Dermis blood vessel endothelial cell (primary cell): ENCODE measurements around the gene PLXNA4. TPM values are rescaled to one million over a fixed set of nuclear protein-coding genes. Genes with fewer than 3 reads are reported as not detected.

ENCODE experiments used
- DNase-seq: peaks from one replicate; pipeline ENCODE4 v3.0.0; 2010
- total RNA-seq: library from RNA; depleted of rRNA; stranded (reverse); fragments of >200 nt; gene quantifications from 2 replicates; pipeline ENCODE4 v1.2.3, GENCODE V29; 2014

The PLXNA4 gene
- total RNA-seq, 1 donor from 2014 or later: 1.5 TPM

DNA sequence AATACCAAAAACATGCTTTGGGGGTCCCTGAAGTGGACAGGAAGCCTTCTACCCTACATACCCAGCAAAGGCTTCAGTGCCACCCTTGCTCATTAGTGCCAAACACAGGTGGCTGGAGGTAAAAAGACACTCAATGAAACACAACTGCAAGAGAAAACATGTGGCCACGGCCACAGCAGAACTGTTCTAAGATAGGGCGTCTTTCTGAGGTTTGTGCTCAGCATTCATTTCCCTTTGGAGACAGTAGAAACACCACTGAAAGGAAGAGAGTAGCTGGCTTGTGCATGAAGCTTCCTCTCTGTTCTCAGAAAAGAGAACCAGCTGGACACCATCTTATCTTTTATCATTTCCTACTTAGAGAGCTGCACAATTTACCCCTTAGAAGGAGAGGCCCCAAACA is 143.0 kb downstream of the PLXNA4 start:
- DNase-seq: no peak

DNA sequence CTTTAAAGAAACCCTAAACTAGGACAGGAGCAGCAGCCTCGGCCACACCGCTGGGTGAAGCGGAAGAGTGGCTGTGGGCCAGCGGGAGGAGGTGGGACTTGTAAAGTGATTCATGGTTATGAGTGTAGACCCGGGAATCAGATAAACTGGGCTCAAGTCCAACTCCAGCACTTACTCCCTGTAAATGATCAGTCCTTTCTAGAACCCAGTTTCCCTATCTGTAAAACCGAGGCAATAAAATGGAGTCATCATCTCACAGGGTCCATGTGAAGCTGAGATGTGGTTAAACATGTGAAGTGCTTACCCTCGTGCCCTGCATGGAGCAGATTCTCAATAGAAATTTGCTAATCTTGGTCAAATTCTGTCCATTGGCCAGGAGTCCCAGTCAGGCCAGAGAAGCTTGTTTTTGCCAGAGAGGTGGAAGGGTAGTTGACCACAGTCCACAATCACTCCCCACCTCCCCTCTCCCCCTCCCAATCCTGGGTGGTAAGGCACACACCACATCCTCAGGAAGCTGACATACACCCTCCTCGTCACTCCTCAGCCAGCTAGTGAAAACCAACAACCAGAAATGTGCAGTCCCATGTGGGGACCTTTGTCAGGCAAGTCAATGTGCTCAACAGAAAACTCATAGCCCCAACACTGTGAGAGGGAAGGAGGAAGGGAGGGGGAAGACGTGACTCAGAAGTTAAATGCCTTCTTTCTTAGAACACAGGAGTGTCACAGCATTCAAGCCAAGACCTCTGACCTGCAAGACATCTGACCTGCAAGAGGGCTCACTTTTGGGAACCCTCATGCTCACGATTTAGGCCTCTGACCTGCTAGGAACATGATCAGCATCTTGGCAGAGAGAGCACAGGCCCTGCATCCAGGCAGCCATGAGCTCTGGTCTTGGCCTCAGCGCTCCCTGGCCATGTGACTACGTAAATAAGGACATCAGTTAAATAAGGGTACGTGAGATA is 145.1 kb downstream of the PLXNA4 start:
- DNase-seq: peak; percentile 93

DNA sequence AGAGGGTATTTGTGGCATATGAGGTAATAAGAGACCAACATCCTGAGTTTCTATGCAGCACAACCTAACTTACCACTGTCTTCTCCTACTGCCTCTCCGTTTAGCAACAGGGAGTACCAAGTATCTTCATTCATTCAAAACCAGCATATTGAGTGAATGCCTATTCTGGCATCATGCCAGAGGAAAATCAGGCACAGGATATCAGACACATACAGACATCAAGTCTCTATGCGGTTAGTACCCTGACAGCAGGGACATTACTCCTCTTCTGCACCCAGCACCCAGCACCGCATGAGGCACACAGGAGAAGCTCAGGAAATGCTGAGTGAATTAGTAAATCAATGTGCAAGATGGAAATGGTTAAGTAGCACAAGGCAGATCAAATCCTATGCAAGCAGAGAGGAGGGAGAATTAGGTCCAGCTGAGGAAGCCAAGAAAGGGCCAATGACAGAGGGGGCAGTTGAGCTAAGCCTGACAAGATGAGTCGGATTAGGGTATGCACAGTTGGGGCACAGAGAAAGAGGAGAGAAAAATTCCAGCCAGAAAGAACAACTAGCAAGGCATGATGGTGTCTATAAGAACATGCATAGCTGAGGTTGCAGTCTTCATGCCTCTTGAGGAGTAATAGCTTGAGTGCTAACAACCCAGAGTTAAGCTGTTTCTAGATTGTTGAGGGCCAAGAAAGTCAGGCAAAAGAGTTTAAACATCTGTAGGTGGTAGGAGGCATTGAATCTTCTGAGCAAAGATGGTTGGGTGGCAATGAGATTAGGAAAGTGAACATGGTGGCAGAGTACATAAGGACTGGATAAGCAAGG is 146.0 kb downstream of the PLXNA4 start:
- DNase-seq: peak; percentile 62

DNA sequence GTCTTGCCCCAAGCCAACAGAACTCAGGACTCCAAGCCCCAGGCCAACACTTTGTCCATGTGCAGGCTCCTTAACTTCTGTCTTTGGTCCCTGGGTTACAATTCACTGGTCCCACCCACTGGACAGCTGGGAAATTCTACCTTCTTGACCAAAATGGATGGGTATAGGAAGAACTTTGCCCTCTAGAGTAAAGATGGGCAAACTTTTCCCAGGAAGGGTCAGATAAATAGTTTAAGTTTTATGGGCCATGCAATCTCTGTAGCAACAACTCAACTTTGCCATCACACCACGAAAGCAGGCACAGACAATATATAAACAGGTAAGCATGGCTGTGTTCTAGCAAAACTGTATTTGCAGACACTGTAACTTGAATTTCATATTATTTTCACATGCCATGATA is 147.1 kb downstream of the PLXNA4 start:
- DNase-seq: no peak

DNA sequence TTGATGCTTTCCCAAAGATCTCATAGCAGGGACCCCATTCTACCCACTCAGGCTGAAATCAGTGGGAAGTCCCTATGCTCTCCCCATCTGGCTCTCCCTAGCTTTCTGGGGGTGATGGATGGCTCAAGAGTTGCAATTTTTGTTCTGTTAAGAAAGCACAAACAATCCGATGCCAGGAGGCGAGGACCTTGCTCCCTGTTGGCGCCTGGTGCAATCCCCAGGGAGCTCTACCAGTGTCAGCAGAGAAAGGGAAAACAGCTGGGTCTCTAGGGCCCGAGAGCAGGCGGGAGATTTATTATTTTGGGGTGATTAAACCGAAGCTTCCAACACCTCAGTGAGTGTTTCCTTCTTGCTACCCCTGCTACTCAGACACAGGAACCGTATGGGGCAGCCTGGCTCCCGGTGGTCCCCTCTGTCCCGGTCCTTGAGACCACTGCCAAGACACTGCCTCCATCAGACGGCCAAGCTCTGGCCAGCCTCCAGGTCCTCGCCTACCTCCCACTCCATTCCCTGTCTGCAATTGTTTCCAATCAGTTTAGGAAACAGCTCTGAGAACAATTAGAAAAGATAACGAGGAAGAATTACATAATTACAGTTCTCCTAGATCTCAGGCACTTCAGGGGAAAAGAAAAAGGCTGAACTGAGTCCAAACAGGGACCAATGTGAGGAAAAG is 147.9 kb downstream of the PLXNA4 start:
- peak; percentile 52 for DNase-seq

DNA sequence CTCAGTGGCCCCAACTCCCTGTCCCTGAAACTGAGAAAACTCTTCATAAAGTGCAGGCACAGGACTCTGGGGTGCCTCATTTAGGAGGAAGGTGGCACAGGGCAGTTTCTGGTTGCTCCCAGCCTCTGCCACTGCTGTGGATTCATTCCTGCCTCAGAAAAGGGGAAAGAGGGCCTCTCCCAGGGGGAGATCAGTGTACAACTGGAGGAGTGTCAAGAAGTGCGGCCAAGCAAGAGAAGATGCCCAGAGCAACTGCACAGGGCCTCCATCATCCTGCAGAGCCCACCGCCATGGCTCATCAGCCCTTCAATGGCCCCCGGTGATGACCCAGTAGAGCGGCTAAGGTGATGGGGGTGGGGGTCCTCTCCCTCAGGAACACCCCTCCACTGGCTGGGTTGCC is 150.3 kb downstream of the PLXNA4 start:
- DNase-seq: no peak

DNA sequence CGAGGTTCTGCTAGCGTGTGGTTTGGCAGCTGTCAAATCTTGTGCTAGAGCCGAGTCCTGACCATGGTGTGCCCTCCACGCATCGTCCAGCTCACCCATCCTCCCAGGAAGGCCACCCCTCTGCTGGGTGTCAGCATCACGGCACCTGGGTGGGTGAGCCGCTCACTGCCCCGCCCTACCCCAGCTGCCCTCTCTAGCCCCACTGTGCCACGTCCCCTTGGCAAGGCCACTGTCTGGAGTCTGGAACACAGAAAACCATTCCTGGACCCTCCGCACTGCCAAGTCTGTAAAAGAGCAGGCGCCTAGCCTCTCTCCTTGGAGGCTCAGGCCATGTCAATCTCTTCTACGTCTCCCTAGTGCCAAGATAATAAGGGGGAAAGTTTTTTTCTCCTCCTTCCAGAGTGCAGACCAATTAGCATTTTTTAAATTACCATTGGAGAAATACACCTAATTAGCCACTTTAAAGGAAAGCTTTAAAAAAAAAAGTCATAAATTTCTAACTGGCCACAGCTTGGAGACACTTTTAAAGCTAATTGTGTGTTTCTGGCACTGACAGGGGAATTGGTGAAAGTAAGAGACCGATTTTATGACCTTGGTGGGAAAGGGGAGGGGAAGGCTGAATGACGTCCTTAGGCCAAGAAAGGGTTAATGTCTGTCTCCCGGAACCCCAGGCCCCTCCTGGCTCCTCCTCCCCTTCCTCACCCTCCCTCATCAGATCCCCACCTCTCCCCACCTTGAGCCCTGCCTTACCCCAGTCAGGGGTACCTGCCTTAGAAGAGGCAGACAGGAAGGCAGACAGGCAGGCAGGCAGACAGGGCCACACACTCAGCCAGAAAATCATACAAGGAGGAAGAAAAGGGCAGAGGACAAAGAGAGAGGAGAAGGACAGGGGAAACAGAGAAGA is 151.2 kb downstream of the PLXNA4 start:
- DNase-seq: no peak

DNA sequence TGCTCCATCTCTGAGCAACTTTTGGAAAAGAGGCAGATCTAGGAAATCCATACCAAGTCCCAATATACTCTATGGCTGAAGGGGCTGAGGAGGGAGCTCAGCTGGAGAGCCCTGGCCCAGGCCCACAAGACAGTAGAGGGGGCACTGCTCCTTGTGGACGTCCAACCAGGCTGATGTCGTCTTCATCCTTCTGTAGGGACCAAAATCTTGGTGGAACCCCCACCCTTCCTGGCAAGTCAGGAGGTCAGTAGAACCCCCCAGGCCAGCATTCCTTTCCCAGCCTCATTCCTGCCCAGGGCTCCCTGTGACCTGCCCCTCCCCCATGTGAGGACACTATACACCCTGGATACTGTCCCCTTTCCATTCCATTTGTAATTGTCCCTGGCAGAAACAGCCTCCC is 152.0 kb downstream of the PLXNA4 start:
- DNase-seq: no peak

DNA sequence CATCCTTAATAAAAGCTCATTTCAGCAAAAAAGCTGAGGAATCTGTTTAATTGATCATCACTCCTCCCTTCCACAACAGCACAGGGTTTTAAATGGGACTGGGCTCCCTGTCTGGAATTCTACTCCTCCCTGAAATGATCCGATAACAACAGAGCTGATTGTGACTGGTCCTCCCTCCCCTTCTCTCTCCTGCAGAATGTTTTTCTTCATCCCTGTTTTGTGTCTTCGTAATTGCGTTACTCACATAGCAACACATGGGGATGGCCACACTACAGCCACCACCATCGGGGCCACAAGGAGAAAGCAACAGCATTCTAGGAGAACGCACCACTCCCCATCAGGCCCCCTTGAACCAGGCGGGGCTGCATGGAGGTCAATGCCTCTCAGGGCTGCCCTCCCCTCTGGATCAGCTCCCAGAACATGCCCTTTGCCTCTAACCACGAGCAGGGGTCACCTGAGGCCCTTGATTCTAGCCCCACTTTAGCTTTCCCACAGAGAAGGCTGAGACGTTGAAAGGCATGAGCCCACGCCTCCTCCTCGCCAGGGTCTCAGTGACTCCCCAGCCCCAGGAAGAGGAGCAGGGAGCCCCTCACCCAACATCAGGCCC is 152.6 kb downstream of the PLXNA4 start:
- DNase-seq: no peak

DNA sequence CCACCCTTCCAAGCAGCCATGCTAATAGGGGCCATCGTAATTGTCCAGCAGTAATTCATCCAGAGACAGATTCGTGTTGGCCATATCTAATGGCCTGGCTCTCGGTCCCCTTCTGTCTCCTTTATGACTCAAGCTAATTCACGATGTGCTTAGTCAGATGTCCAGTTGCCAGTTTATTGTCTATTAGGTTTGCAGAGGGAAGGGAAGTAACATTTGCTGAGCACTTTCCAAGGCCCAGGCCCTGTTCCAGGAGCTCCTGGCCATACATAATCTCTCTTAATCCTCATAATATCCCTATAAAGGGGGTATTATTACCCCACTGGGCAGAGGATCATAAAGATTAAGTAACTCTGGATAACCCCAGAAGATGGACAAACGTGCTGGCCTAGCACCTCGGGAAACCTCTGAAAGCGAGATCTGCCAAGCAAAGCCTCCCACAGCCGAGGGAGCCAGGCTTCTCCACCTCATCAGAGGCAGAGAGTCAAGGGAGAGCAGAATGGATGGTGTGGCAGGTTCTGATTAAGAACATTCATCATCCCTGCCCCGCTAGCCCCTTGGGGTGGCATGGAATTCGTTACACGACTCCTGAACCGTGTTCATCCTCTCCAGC is 153.7 kb downstream of the PLXNA4 start:
- DNase-seq: peak; percentile 59

DNA sequence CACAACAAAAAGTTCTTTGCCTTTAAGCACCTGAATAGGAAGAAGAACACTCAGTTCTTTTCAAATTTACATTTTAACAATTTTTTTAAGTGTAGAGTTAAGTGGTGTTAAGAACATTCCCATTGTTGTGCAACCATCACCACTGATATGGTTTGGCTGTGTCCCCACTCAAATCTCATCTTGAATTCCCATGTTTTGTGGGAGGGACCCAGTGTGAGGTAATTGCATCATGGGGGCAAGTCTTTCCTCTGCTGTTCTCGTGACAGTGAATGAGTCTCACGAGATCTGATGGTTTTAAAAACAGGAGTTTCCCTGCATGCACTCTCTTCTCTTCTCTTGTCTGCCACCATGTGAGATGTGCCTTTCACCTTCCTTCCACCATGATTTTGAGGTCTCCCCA is 155.7 kb downstream of the PLXNA4 start:
- DNase-seq: no peak

DNA sequence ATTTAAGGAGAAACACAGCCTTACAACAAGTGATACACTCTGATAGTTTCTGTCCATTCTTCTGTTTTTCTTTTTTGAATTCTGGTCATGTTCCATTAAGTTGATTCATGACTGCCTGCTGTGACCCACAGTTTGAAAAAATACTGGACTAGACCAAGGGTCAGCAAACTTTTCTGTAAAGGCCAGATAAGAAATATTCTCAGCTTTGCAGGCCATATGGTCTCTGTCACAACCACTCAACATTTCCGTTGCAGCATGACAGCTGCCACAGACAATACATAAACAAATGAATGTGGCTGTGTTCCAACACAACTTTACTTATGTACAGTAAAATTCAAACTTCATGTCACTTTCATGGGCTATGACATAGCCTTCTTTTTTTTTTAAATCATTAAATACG is 156.7 kb downstream of the PLXNA4 start:
- peak; percentile 88 for DNase-seq

DNA sequence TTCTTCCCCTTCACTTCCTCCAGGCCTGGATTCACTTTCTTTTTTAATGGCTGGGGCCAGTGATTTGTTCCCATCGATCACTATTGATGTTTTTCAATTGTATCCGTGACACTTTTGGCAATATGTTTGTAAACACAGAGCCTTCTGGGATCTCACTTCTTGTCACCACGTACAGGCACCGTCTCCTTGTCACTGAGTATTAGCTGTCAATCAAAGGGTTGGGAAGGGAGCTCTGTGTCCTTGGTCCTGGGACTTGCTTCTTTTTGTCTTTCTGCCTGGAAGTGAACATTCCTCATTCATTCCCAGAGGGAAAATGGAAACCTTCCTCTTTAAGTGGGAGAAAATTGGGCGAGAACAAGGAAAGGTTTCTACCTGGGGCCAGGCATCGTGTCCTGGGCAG is 157.4 kb downstream of the PLXNA4 start:
- DNase-seq: no peak

DNA sequence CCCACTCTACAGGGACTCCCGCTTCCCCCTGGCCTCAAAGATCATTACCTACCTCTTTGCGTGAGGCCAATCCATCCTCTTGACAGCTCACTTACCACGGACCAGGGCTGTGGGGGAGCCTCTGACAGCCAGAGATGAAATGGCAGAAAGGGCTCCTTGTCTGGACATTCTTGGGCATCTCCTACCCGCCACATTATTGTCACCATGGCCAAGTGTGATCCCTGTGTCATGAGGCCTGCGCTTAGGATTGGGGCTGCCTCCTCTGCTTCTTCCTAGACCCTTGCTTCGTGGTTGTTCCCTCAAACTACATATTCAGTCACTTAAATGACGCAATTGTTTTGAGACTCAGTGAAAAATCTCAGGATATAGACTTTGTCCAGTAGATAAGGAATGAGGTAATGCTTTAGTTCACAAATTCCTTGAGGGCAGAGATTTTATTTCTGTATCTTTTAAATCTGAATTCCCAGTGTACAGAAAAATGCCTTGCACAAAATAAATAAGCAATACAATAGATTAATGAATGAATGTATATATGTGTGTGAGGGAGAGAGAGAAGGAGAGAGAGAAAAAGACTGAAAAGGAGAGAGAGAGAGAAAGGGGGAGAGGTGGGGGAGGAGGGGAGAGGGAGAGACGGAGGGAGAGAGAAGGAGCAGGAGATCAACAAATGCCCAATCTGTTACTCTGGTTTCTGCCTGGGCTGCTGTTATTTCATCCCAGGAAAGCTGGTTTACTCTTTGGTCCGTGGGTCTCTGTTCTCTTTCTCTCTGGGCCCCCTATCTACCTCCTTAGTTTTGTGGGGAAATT is 159.0 kb downstream of the PLXNA4 start:
- DNase-seq: no peak

DNA sequence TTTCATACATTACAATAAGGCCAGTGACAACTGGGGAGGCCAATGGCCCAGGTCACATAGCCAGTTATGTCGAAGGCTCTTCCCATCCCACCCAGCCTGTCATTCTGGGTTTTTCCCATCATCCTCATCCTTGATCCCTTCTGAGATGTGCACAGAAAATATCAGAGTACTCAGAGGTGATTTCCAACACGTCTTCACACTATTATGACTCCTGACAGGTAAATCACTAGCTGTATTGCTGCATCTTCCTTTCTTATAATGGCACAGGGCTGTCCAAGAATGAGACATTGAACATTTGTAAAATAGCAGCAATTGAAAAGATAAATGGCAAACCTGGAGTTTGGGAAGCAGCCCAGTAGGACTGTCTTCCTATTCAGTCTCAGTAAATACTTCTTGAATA is 159.9 kb downstream of the PLXNA4 start:
- no peak for DNase-seq

DNA sequence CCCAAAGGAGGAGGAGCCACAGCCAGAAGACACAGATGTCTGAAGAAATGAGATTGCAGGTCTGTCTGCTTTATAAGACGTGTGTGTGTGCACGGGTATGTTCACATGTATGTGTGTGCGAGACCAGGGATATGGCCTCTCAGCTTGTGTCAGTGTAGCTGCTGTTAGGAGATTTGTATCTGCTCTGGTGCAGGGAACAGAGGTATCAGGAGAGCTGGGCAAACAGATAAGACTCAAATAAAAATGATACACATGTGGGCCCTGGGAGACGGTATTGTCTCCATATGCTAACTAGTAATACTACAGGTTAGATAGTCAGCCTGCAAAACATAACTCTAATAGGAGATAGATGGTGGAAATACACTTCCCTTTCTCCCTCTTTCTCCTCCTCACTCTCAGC is 161.0 kb downstream of the PLXNA4 start:
- no peak for DNase-seq

DNA sequence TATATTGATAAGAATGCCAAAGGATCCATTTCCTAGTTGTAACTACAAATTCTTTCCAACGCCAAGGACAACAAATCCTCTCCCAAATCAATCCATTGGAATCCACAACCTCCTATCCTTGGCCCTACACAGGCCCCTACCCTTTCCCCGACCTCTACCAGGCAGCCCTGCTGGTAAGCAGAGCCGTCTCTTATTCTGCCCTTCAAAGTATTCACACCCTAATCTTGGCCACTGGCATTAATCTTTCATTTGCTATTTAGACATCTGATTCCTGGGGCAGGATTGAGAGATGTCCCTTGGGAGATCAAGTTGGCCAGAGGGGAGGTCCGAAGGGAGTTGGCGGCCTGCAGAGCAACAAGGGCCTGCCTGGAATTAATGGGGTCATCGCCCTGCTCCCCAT is 161.4 kb downstream of the PLXNA4 start:
- no peak for DNase-seq

DNA sequence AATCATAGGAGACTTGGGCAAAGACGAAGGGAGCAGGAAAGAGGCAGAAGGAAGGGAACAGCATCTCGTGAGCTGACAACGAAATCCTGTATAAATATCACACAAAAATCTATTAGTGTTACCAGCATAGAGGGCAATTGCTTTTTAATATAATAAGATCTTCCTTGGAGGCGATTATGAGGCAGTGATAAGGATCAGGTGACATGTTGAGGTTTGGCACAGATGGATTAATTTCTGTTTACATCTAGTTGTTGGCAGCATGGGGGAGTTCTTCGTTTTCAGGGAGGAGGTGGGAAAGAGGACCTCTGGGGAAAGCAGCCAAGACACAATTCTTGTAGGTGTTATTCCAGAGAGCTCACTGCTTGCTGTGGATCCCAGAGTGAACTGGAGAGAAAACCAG is 163.8 kb downstream of the PLXNA4 start:
- DNase-seq: no peak

DNA sequence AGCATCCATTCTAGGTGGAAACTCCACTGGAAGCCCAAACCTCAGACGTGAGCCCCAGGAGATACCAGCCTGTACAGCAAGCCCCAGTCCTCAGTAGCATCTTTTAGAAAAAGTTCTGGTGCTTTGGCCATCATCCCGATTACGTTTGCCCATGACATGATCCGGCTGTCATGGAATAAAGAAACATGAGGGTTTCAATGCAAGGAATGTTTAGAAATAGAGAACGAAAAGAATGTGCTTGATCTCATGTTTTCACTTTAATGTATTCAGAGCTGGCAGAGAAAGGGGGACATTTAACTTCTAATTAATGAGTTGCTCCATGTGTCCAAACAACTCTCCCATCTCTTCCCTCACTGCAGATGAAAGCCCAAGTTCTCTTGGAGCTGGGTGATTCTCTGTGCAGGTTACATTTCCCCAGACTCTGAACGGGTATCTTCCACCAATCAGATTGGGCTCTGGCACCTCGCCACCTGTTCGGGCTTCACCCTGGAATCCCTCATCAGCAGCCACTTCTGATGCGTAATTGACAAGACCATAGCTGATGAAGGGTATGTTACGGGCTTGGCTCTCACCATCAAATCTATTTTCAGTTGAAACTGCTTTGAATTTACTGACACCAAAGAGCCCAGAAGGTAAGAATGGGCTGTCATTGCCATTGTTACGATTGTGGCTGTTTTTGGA is 165.3 kb downstream of the PLXNA4 start:
- DNase-seq: no peak

DNA sequence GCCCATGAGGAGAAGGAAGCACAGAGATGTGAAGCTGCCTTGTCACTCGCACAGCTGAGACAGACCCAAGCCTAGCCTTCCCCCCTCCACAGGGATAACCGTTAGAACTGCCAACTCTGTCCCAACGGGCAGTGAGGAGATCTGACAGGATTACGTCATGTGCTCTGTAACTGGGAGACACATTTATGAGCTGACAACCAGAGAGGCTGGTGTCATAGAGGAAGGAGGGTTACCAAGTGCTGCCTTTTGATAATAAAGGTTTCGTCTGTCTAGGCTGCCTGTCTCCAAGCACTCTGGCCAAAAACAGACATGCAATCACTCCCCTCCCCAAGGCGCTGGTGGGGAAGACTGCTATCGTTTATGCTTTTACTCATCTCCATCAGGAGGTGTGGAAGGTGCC is 165.9 kb downstream of the PLXNA4 start:
- DNase-seq: peak; percentile 58
